AG09319 (cell line): ENCODE data around the gene TSPAN5.

Experiments
- DNase-seq: peaks from one replicate; pipeline ENCODE4 v3.0.0-alpha.2; 2010; ENCODE audit warnings: low read depth; ENCODE audit errors: extremely low read depth
- TF ChIP-seq, protein P1 (sequence below): IDR thresholded peaks from 2 replicates; pipeline ENCODE4 v1.5.1; 2011; ENCODE audit warnings: low read depth, mild to moderate bottlenecking, inconsistent platforms, low read length, moderate library complexity

Gene TSPAN5

DNA sequence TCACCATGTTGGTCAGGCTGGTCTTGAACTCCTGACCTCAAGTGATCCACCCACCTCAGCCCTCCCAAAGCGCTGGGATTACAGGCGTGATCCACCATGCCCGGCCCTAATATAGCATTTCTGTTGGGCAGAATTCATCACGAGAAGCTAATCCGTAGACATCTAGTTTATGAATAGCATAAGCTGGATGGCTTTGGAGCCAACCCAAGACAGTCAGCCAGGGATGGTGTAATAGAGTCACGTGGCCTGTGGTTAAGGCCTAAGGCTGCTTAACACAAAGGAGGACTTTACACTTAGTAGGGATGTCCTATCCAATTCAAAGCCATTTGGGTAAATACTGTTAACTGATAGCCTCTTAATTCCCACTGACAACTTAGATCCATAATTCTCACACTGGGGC is 223.6 kb downstream of the TSPAN5 start:
- DNase-seq = no peak
- TF ChIP-seq, protein P1, sequence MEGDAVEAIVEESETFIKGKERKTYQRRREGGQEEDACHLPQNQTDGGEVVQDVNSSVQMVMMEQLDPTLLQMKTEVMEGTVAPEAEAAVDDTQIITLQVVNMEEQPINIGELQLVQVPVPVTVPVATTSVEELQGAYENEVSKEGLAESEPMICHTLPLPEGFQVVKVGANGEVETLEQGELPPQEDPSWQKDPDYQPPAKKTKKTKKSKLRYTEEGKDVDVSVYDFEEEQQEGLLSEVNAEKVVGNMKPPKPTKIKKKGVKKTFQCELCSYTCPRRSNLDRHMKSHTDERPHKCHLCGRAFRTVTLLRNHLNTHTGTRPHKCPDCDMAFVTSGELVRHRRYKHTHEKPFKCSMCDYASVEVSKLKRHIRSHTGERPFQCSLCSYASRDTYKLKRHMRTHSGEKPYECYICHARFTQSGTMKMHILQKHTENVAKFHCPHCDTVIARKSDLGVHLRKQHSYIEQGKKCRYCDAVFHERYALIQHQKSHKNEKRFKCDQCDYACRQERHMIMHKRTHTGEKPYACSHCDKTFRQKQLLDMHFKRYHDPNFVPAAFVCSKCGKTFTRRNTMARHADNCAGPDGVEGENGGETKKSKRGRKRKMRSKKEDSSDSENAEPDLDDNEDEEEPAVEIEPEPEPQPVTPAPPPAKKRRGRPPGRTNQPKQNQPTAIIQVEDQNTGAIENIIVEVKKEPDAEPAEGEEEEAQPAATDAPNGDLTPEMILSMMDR = no peak

DNA sequence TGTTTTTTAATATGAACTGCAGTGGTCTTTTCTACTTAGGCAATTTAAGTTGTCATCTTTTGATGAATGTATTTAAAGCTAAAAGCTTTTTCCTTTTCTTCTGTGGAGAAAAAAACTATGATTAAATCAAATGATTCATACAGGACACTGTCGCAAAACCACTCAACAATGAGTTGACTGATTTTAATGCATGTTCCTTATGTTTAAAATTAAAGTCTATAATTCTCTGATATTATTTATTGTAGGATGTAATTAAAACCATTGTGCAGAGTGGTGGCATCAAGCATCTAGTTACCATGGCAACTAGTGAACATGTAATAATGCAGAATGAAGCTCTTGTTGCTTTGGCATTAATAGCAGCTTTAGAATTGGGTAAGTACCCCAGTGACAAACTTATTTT is 224.7 kb downstream of the TSPAN5 start:
- no peak for DNase-seq
- TF ChIP-seq, protein P1 = no peak

DNA sequence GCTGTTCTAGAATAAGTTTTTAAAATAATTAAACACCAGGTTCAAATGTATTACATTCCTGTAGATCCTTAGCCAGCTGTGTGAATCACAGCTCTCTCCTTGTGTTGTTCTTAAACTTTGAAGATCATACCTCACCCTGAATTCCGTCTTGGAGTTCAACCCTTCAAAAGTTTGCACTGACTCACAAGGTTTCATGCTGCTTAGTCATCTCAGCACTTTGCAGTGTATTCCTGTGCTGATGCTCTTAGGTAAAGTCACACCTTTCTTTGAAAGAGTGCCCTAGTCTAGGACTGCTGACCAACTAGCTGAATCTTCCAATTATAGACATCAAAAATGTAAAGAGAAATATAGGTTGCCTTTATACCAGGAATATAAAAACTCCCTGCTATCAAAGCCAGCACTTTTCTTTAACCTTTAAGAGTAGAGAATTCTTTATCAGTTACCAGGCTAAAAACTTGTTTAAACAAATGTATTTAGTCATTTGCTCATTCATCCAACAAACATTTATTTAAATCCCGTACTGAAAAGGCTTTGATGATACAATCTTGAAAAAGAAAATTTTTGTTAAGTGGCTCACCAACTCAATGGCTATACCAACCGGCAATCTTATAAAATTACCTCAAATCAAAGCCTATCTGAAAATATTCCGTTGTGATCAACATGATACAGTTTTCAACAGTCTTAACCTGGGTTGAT is 227.6 kb downstream of the TSPAN5 start:
- TF ChIP-seq, protein P1 = no peak
- peak; percentile 31 for DNase-seq

DNA sequence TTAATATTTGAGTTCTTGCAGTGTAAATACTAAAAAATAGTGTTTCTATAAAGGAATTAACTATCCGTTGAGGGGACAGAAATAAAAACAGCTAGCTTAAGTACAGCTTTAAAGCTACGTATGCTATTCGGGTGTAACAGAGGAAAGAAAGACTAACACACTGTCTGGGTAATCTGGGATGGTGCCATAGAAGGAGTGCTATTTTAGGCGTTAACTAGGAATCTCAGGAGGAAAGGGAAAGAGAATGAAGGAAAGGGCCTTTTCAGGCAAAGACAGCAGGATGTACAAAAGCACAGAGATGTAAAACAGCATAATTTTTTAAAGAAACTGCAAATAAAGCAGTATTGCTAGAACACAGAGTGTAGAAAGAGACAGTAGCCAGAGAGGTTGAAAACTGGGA is 235.4 kb downstream of the TSPAN5 start:
- DNase-seq = no peak
- TF ChIP-seq, protein P1 = no peak

DNA sequence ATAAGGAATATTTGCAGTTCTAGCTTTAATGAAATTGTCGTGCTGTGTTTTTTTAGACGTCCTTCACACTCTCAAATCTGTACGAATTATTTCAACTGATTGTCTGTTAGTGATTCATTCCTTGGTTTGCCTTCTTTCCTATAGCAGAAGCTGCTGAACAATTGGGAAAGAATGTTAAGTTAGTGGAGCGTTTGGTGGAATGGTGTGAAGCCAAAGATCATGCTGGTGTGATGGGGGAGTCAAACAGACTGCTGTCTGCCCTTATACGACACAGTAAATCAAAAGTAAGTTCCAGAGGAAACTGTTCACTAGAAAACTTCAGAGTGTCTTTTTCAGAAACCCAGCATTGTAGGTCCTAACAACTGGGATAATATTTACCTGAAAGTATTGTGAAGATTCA is 237.3 kb downstream of the TSPAN5 start:
- TF ChIP-seq, protein P1 = no peak
- DNase-seq = no peak
